GM21381 (cell line): ENCODE results near the gene PIWIL4.

Experiments
- ATAC-seq: cut with Tn5 transposase; IDR thresholded peaks from one replicate; pipeline ENCODE4 v1.9.1; 2021; ENCODE audit warnings: mild to moderate bottlenecking, moderate library complexity; ENCODE audit not compliant: unreplicated experiment

The PIWIL4 gene

GRCh38 chr11:94658888-94659287 lies 91.7 kb downstream of the PIWIL4 start:
- ATAC-seq: no peak

- ATAC-seq: no peak
These were observed 94.3 kb downstream of the PIWIL4 start for GRCh38 chr11:94661444-94661843.

- no peak for ATAC-seq
These were observed 95.1 kb downstream of the PIWIL4 start for GRCh38 chr11:94662065-94662779.

GRCh38 chr11:94662846-94663390 lies 95.8 kb downstream of the PIWIL4 start:
- no peak for ATAC-seq

- ATAC-seq: no peak
These were observed 97.2 kb downstream of the PIWIL4 start for GRCh38 chr11:94664346-94664745.

GRCh38 chr11:94665116-94665659 lies 98.0 kb downstream of the PIWIL4 start:
- ATAC-seq: no peak

- ATAC-seq: no peak
These were observed 99.9 kb downstream of the PIWIL4 start for GRCh38 chr11:94666792-94667721.

GRCh38 chr11:94668212-94668793 lies 101.1 kb downstream of the PIWIL4 start:
- ATAC-seq: no peak

- ATAC-seq: no peak
These were observed 101.9 kb downstream of the PIWIL4 start for GRCh38 chr11:94669023-94669422.
